ENCODE measurements around the gene SMC6.

SMC6 gene

DNA sequence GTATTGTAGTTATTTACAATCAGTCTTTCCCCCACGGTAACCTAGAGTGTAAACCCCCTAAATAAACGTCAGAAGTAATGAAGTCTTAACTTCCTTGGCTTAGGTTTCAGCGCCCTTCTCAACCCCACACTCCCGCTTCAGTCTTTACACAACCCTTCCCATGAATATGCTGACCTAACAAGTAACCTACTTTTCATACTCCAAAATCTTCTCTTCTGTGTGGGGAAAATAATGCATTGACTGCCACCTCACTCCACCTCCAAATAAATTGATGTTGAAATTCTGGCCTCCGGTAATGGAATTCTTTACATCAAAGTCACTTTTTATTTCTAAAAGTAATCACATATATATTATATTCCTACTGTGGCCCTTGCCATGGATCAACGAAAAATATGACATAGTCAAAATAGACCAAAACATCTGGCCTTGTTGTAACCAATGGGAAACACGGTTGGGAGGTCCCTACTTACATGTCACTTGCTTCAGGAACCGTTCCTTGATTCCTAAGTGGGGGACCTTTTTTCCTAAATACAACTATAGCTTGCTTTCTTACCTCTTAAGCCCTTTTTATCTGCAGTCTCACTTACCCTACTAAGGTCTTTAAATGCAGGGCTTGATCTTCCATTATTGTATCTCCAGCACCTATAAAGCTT lies 1.3 kb upstream of the SMC6 start:
- peak; percentile 18 for DNase-seq (ENCODE audit: low read depth)
- TF ChIP-seq CTCF (IDR thresholded peaks at IDR 0.05; ENCODE audit: insufficient read depth, low read depth, low read length, missing control alignments): no peak
- peak overlapping the region; percentile 90 for H3K4me3 ChIP-seq (ENCODE audit: low read length)

DNA sequence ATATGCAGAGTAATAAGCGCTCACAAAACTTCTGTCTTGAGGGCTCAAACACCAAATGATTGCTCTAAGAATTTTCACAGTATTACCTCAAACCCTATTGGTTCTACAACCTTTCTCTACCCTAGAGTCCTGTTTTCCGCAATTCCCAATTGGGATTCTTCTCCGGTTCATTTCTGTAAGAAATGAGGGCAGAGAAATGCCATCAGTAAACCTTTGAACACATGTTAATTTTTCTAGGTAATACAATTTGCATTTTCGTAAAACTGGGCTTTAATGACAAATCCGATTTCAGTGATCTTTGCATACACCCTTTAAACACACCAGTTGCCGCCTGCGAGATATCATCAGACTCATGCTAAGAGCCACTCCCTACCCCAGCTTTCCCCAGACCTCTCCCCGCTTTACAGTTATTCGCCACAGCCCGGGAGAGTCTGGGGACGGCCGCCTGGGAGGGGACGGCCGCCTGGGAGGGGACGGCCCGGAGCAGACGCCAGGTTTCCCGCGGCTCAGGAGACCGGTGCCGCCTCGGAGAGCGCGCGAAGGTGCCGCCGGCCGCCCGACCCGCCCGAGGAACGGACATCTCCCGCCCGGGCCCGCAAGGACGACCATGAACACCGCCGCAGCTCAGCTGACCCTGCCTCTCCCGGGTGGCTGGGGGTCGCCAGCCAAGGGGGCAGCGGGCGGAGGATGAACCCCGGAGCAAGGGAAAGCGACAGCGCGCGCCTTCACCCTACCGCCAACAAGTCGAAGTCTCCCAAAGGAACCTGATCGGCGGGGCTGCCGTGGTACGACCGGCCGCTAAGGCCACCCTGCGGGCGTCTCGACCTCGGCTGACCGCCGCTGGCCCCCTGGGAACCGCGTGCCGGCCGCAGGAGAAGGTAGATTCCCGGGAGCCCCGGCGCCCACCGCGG lies 463 bp downstream of the SMC6 start:
- peak overlapping the region; percentile 90 for H3K4me3 ChIP-seq (ENCODE audit: low read length)
- peak; percentile 50 for DNase-seq (ENCODE audit: low read depth)
- TF ChIP-seq CTCF (IDR thresholded peaks at IDR 0.05; ENCODE audit: insufficient read depth, low read depth, low read length, missing control alignments): no peak

DNA sequence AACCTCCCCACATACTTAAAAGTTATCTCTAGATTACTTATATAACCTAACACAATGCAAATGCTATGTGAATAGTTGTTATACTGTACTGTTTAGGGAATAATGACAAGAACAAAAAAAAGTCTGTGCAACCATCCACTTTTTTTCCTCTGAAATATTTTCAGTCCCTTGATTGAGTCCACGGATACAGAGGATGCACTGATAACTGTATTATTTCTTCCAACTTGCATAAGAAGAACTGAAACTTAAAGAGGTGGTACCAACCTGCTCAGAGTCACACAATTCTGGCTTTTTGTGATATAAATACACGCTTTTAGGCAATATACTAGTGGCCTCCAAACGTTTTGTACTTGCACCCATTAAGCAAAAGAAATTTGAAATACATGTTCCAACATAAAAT lies 1.4 kb downstream of the SMC6 start:
- DNase-seq (ENCODE audit: low read depth): no peak
- peak overlapping the region; percentile 90 for H3K4me3 ChIP-seq (ENCODE audit: low read length)
- TF ChIP-seq CTCF (IDR thresholded peaks at IDR 0.05; ENCODE audit: insufficient read depth, low read depth, low read length, missing control alignments): no peak

DNA sequence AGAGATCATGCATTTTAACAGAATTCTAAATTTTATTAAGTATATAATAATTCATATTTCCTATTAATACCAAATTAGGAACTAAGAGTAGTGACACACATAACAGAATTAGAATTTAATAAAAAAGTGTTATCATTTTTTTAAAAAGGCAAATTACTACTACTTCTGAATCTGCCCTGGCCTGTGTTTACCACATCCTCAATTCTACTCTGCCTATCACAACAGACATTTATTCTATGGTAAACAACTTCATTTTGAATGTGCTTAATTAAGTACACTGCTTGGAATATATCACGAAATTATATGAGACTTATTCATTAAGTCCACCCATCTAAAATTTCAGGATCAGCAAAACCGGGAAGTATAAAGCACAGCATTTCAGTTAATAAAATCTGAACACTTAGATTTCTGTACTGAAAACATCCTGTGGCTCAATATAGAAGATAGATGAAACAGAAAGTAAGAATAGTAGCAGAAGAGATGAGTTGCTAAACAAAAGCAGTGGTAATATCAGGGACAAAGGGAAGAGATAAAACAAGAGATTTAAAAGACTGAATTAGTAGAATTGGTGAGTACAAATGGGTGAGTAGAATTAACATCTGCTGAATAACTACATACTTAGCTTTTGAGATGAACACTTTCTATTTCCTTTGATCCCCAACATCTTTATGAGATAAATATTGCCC lies 3.7 kb downstream of the SMC6 start:
- no peak for TF ChIP-seq CTCF (IDR thresholded peaks at IDR 0.05; ENCODE audit: insufficient read depth, low read depth, low read length, missing control alignments)
- H3K4me3 ChIP-seq (ENCODE audit: low read length): no peak overlapping the region
- no peak for DNase-seq (ENCODE audit: low read depth)

DNA sequence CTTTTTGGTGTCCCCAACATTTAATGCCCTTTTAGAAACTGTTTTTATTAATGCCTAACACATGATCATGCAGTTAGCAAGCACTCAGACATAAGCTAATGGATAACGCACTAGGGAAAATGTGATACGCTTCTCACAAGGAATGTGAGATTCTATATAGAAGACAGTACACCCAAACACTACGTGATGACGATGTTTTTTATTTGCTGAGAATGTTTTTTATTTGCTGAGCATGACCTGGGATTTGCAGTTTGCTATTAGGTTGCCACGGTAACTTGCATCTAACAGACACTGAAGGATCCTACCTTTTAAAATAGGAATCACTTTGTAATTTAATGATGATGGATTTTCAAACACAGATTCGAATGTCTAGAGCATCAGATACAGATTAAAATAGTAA lies 4.9 kb downstream of the SMC6 start:
- H3K4me3 ChIP-seq (ENCODE audit: low read length): no peak overlapping the region
- TF ChIP-seq CTCF (IDR thresholded peaks at IDR 0.05; ENCODE audit: insufficient read depth, low read depth, low read length, missing control alignments): no peak
- no peak for DNase-seq (ENCODE audit: low read depth)

DNA sequence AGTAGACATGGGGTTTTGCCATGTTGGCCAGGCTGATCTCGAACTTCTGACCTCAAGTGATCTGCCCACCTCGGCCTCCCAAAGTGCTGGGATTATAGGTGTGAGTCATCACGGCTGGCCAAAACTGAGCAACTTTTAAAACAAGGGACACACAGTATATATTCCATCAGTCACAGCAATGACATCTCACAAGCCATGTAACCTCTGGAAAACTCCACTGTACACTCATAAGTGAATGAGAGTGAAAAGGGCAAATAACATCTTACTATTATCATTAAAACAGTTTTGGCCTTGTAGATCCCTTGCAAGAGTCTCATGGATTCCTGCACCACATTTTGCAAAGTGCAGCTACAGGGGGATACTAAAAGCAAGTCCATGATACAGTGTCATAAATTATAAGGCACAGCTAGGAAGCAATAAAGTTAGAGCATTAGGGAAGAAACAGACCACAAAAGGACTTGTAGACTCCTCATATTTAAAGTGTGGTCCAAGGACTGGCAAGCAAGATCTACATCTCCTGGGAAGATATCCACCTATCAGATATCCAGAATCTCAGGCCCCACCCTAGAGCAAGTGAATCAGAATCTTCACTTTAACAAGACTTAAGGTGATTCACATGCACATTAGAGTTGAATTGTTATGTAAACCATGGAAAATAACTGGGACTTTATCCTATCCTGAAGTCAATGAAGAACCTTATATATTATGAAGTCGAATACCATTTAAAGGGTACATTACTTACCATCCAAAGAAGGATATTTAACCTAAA lies 5.7 kb downstream of the SMC6 start:
- peak; percentile 55 for DNase-seq (ENCODE audit: low read depth)
- H3K4me3 ChIP-seq (ENCODE audit: low read length): no peak overlapping the region
- TF ChIP-seq CTCF (IDR thresholded peaks at IDR 0.05; ENCODE audit: insufficient read depth, low read depth, low read length, missing control alignments): no peak

All from epithelial cell of esophagus (primary cell).